HG03159 (cell line): ENCODE data around the gene CLCA1.

Experiments
- ATAC-seq: cut with Tn5 transposase; IDR thresholded peaks from one replicate; pipeline ENCODE4 v1.9.1; 2021; ENCODE audit warnings: mild to moderate bottlenecking, moderate library complexity; ENCODE audit not compliant: unreplicated experiment

The CLCA1 gene

GRCh38 chr1:86502125-86502646, 33.5 kb downstream of the CLCA1 start:
- peak; percentile 79 for ATAC-seq

DNA sequence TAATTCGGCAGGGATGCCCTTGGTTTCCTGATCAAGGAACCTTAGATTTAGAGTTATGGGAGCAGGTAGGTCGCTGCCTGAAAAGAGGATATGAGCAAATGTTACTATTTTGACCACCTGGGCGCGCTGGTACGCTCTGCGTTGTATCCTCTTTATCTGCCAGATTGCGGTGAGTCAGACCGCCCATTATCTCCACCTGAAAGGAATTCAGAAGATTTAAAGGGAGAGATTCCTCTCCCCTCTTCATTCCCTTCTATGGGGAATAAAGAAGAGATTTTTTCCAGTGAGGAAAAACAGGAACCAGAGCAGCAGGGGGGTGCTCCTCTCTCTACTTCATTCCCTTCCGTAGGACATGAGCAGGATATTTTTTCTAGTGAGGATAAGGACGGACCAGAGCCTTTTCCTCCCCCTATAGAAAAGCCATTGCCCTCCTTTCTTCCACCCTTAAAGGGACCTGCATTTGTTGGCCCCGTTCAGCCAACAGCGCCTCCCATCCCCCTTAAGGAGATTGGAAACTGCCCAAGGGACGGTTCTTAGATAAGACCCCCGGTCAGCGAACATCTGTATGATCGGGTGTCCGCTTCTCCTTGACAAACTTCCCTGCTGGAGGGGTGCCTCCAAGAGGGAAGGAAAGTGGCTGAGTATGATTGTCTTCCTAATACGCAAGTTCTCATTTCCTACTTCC, 34.1 kb downstream of the CLCA1 start:
- peak; percentile 47 for ATAC-seq

- ATAC-seq: no peak
These were observed 34.8 kb downstream of the CLCA1 start for GRCh38 chr1:86503406-86504136.

DNA sequence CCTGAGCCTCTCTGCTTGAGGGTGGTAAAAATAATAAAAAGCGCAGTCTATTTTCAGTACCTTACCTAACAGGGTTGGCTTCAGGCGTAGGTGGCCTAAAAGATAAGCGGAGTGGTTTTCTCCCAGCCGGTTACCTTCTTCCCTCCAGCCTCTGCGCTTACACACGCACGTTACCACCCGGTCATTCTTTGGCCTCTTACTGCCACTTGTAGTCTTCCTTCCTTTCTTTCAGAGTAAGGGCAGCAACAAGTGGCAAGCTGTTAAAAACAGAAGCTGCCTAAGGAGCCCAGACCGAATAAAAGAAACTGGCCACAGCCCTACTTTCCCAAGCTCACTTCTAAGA, 35.4 kb downstream of the CLCA1 start:
- no peak for ATAC-seq

DNA sequence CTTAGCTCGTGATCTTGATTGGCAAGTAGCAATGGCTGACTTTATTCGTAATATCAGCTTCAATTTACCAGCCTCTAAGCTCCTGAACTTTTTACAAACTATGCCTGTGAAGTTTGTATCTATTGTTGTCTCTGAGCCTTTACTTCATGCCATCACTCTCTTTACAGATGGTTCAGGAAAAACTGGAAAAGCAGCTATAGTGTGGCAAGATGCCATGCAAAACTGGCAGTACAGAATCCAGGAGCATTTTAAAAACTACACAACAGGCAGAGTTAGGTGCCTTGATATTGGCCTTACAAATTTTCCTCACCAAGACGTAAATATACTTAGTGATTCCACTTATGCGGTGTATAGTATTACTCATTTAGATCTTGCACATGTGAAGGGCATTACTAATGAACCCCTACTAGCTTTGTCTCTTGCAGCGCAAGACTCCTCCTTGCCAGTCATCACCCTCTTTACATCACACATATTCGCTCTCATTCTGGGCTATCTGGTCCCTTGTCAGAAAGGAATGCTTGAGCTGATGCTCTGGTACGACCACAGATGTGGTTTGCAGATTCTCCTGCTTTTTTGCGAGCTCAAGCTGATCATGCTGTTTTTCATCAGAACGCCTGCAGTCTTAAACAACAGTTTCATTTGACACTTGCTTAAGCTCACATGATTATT, 36.3 kb downstream of the CLCA1 start:
- ATAC-seq: no peak

DNA sequence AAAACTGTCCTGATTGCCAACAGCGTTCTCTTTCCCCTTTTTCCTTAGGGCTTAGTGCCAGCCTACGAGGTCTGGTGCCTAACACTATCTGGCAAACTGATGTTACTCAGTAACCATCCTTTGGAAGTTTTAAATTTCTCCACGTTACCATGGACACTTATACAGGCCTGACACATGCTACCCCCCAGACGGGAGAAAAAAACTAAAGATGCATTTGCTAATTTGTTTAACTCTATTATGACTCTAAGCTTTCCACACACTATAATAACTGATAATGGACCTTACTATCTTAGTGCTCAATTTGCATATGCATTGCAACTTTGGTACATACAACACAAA, 36.8 kb downstream of the CLCA1 start:
- ATAC-seq: no peak

DNA sequence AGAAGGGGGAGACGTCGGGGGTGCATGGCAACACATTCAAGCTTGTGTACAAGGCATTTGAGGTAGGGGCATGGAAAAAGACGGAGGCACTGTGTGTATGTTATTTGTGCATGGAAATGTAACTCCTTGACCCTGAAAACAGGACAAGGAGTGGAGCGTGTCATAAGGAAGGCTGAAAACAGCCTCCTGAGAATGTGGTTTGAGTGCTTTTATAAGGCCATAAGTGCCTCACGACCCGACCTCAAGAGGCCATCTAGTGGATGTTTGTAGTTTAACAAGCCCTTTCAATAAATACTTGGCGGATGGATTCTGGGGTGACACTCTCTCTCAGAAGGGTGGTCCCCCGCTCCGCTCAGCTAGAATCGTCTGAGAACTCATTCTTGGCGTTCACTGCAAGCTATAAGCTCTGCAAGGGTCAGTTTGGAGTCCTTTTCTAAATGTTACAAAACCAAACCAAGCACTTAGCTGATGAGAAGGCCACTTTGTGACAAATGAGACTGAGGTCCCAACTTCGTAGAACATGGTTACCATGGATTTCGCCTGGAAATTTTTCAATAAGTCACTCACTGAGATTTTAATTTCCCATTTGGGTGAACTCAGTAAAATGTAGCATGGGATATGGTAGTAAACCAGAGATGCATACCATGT, 39.3 kb downstream of the CLCA1 start:
- peak; percentile 77 for ATAC-seq

DNA sequence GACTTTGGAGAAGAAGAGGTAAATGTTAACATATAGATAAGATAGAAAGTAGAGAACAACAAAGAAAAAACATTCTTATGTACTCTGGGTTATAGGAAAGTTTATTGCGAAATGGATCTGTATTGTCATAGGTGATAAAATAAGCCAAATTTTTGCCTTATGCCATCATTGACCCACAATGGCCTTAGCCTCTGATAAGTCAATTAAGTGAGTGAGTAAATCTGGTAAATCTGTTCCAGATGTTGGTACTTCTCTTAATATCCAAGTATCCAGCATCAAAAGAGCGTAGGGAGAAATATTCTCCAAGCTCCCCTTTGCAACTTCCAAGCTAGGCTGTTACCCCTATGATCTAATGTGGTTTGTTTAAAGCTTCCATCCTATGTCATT, 39.8 kb downstream of the CLCA1 start:
- no peak for ATAC-seq

GRCh38 chr1:86515597-86515996, 46.9 kb downstream of the CLCA1 start:
- ATAC-seq: no peak

DNA sequence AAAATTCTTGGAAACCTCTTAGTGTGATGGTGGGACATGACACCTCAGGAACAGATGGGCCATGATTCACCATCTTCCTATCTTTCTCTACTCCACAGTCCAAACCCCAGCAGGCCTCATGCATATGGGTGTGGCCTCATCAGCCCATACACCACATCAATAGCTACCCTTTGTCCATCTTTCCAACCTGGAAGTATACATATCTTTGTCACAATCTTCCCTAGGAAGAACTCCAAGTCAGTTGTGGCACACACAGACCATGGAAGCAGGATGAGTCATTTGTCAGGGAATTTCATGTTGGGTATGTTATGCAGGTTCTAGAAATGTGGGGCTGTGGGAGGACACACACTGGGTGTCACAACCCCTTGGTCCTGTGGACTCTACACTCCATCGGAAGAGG, 47.6 kb downstream of the CLCA1 start:
- no peak for ATAC-seq

DNA sequence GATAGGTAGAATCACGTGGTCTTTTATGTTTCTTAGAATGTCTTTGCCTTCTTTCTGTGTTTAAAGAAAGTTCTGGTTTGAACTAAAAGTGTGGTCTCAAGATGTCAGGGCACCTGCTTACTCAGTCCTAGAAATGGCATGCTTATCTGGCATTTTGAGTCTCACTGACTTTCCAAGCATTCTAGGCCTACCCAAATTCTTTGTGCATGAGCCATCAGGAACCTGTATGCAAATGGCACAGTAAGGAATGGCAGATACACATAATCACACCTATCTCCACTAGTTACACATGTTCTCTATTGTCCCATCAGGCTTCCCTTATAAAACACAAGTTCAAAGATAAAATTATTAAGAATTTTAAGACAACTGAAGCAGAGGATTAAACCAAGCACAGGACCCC, 48.6 kb downstream of the CLCA1 start:
- ATAC-seq: no peak

GRCh38 chr1:86520789-86521521, 52.2 kb downstream of the CLCA1 start:
- ATAC-seq: no peak

- ATAC-seq: no peak
These were observed 52.8 kb downstream of the CLCA1 start for GRCh38 chr1:86521522-86521891.

GRCh38 chr1:86522240-86522639, 53.5 kb downstream of the CLCA1 start:
- ATAC-seq: no peak

- ATAC-seq: no peak
These were observed 55.1 kb downstream of the CLCA1 start for GRCh38 chr1:86523670-86524354.

GRCh38 chr1:86527306-86527705, 58.6 kb downstream of the CLCA1 start:
- no peak for ATAC-seq

GRCh38 chr1:86530211-86530845, 61.6 kb downstream of the CLCA1 start:
- no peak for ATAC-seq

DNA sequence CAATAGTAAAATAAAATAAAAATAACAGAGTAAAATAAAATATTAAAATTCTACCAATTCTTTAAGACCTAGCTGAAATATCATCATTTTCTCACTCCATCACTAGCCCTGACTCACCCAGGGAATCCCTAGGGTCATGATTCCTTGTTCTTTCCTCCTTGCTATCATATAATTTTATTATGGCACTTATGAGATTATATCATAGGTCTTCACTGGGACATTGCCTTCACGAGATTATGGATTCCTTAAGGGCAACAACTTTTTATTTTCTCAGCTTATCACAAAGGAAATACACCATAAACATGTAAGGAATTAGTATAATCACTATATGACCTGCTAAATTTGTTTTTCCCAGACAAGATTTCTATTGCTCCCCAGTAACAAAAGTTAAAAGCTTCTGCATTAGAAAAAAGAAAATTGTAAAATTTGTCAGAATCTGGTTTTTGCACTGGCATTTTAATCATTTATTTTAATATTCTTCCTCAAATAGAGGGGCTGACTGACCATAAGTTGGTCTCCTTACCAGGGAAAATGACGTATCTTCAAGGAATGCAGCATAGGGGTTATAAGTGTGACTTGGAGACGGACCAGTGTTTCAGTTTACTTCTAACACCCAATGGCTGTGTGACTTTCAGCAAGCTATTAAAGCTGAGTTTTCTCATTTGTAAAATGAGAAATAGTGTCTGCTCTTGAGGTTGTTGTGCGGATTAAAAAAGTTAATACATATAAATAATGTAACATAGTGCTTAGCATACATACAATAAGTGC, 69.4 kb downstream of the CLCA1 start:
- no peak for ATAC-seq

DNA sequence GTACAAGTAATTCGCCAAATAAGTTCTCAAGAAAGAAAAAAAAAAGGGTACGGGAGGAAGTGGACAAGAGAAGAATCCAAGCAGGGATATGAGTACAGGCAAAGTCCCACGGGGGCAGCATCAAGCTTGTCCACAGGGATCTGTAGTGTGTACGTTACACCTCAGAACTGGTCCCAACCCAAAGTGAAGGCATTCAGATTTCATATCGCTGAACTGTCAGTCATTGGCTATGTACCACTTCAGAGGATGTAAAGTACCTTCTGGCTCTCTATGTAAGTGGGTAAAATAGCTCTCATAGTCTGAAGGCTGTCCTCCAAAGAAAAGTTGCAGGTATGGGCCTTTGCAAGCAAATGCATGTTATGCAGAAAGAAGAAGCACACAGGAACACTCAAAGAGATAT, 70.0 kb downstream of the CLCA1 start:
- no peak for ATAC-seq
